Testis (tissue), 3 donors: ENCODE measurements around the gene CNST. TPM values are rescaled to one million over a fixed set of nuclear protein-coding genes. Genes with fewer than 3 reads are reported as not detected.

Source experiments
- DNase-seq: peaks from one replicate; pipeline ENCODE4 v3.0.0-alpha.2; 2019
- H3K27ac ChIP-seq, 2 donors: fragments of 200-600 bp; sonication (generic); one replicate each; pipeline ENCODE4 v1.5.1; 2019
- H3K27me3 ChIP-seq: fragments of 200-600 bp; sonication (generic); one replicate; pipeline ENCODE4 v1.5.1; 2019
- H3K36me3 ChIP-seq: fragments of 200-600 bp; sonication (generic); one replicate; pipeline ENCODE4 v1.5.1; 2017; ENCODE audit warnings: low read depth; ENCODE audit errors: missing control alignments
- H3K4me1 ChIP-seq: fragments of 200-600 bp; sonication (generic); one replicate; pipeline ENCODE4 v1.5.1; 2019
- H3K4me3 ChIP-seq, 2 donors: fragments of 200-600 bp; sonication (generic); one replicate each; pipeline ENCODE4 v1.5.1; 2017 to 2019
- H3K9me3 ChIP-seq: fragments of 200-600 bp; sonication (generic); one replicate; pipeline ENCODE4 v1.5.1; 2017
- CTCF ChIP-seq, 3 experiments: fragments of 450-650 bp in 2 of 3; fragments of 200-600 bp in 1 of 3; sonication (generic) in 1 of 3; IDR thresholded peaks; one replicate each; pipeline ENCODE4 v1.5.1; 2016 to 2019; ENCODE audit warnings: antibody characterized with exemption in 3 of 3, mild to moderate bottlenecking in 2 of 3, moderate library complexity in 1 of 3
- POLR2A ChIP-seq: fragments of 450-650 bp; IDR thresholded peaks from one replicate; pipeline ENCODE4 v1.6.1; 2017; ENCODE audit warnings: antibody characterized with exemption, mild to moderate bottlenecking, moderate library complexity
- WGBS, 2 donors: methylation state at CpG; one replicate each; pipeline ENCODE4 v1.1.5; 2018; 5-methylcytosine and 5-hydroxymethylcytosine counted together
- intact Hi-C: fragments of 100-400 bp; cut with DNase I; formaldehyde crosslinking; loops from one replicate; pipeline ENCODE4 v1.15.1; 2023; ENCODE audit warnings: low total_unique reads
- polyA plus RNA-seq: library from polyadenylated mRNA; stranded (reverse); fragments of 350-450 nt; fragmentation: Illumina TruSeq; extraction: RNeasy Lipid Tissue Mini Kit (QIAGEN cat#74804); gene quantifications from one replicate; pipeline ENCODE4 v1.2.3, GENCODE V29; 2014; ENCODE audit warnings: low read depth, low replicate concordance; ENCODE audit not compliant: insufficient read depth
- total RNA-seq, 2 donors: library from RNA; depleted of rRNA; stranded (reverse); fragments of >200 nt; gene quantifications; one replicate each; pipeline ENCODE4 v1.2.3, GENCODE V29; 2016

Gene CNST
- total and polyA plus RNA-seq, 3 donors from 2014 or later = 26.6 to 61.6 (median 56.7) TPM

GRCh38 chr1:246571953-246572352 is 5.7 kb downstream of the CNST start:
- intact Hi-C loops = no loop called here
- DNase-seq = no peak
- H3K4me3 ChIP-seq = no peak overlapping the region
- no peak for TF ChIP-seq POLR2A
- H3K27ac ChIP-seq = peak overlapping the region; percentile 5 to 95
- WGBS, 2 donors = 58 to 71% methylated on average over 1 of the region's 1 CpG
- peaks cover 24% of the 10 kb centered on the region for H3K4me1 ChIP-seq
- H3K9me3 ChIP-seq = no peaks in the 10 kb centered on the region
- H3K27me3 ChIP-seq = no peaks in the 10 kb centered on the region
- no peaks in the 10 kb centered on the region for H3K36me3 ChIP-seq

- no peaks in the 10 kb centered on the region for H3K9me3 ChIP-seq
- no peaks in the 10 kb centered on the region for H3K27me3 ChIP-seq
- H3K4me3 ChIP-seq = no peak overlapping the region
- 70 to 71% methylated on average over 3 of the region's 3 CpGs for WGBS, 2 donors
- H3K27ac ChIP-seq = peak overlapping the region; percentile 39 to 95
- DNase-seq = no peak
- H3K36me3 ChIP-seq = no peaks in the 10 kb centered on the region
- TF ChIP-seq CTCF (IDR thresholded peaks at IDR 0.05) = no peak
- TF ChIP-seq POLR2A = no peak
- intact Hi-C loops = no loop called here
- H3K4me1 ChIP-seq = peaks cover 32% of the 10 kb centered on the region
Measured at GRCh38 chr1:246572785-246573184, 6.5 kb downstream of the CNST start.

- H3K4me3 ChIP-seq = no peak overlapping the region
- H3K36me3 ChIP-seq = no peaks in the 10 kb centered on the region
- H3K27me3 ChIP-seq = no peaks in the 10 kb centered on the region
- WGBS, 2 donors = 47 to 57% methylated on average over 6 of the region's 6 CpGs
- no peak for DNase-seq
- peaks cover 37% of the 10 kb centered on the region for H3K4me1 ChIP-seq
- no peaks in the 10 kb centered on the region for H3K9me3 ChIP-seq
- H3K27ac ChIP-seq = peak overlapping the region; percentile 39 to 95
- intact Hi-C loops = no loop called here
- no peak for TF ChIP-seq POLR2A
- TF ChIP-seq CTCF (IDR thresholded peaks at IDR 0.05) = no peak
Measured at GRCh38 chr1:246573491-246573890, 7.2 kb downstream of the CNST start.

GRCh38 chr1:246576709-246577032 is 10.4 kb downstream of the CNST start:
- WGBS, 2 donors = 56 to 65% methylated on average over 3 of the region's 3 CpGs
- intact Hi-C loops = no loop called here
- TF ChIP-seq CTCF (IDR thresholded peaks at IDR 0.05) = no peak
- DNase-seq = no peak
- H3K4me3 ChIP-seq = no peak overlapping the region
- no peaks in the 10 kb centered on the region for H3K9me3 ChIP-seq
- H3K36me3 ChIP-seq = no peaks in the 10 kb centered on the region
- H3K27me3 ChIP-seq = no peaks in the 10 kb centered on the region
- H3K27ac ChIP-seq = peak overlapping the region; percentile 67
- peaks cover 46% of the 10 kb centered on the region for H3K4me1 ChIP-seq

GRCh38 chr1:246577082-246577719 is 10.9 kb downstream of the CNST start:
- no peaks in the 10 kb centered on the region for H3K9me3 ChIP-seq
- H3K27me3 ChIP-seq = no peaks in the 10 kb centered on the region
- TF ChIP-seq POLR2A = no peak
- TF ChIP-seq CTCF (IDR thresholded peaks at IDR 0.05) = no peak
- DNase-seq = no peak
- intact Hi-C loops = no loop called here
- WGBS, 2 donors = 50 to 54% methylated on average over 5 of the region's 5 CpGs
- peak overlapping the region; percentile 67 for H3K27ac ChIP-seq
- H3K4me1 ChIP-seq = peaks cover 46% of the 10 kb centered on the region
- H3K4me3 ChIP-seq = no peak overlapping the region
- H3K36me3 ChIP-seq = no peaks in the 10 kb centered on the region
